Measurements from ENCODE around the gene PTPN14. TPM values are rescaled to one million over a fixed set of nuclear protein-coding genes. Genes with fewer than 3 reads are reported as not detected.

PTPN14 gene
- total and polyA plus RNA-seq, 2 of the 4 experiments (the other 2 are of a cell fraction): 21.5 to 31.7 TPM

- Histone ChIP-seq H4K91ac (ENCODE audit: insufficient read depth, low read depth, low read length) (no peak overlapping the region), H4K8ac (ENCODE audit: low read depth in 2 of 2, low read length in 2 of 2) (no peak overlapping the region), H3K79me1 (ENCODE audit: low read depth in 1 of 2, low read length in 2 of 2) (peaks cover 0 to 12% of the 10 kb centered on the region in 2 experiments; a peak in 1 of 4 replicates), H3K4ac (ENCODE audit: low read depth, low read length) (no peak overlapping the region), H2BK5ac (ENCODE audit: low read depth, low read length, poor library complexity, severe bottlenecking) (no peak overlapping the region), H3K27ac (ENCODE audit: insufficient read depth, low read length) (no peak overlapping the region), H3K18ac (ENCODE audit: low read depth, low read length) (no peak overlapping the region), H3K56ac (ENCODE audit: extremely low read depth, insufficient read depth, low read length) (no peak overlapping the region), H3K36me3 (ENCODE audit: control insufficient read depth, insufficient read depth, low read length) (peaks cover 17% of the 10 kb centered on the region), H2BK20ac (ENCODE audit: low read depth, low read length) (no peak overlapping the region), H3K27me3 (ENCODE audit: control insufficient read depth, insufficient read depth, low read length) (no peaks in the 10 kb centered on the region), H3K4me3 (ENCODE audit: insufficient read depth, low read depth, low read length) (no peak overlapping the region), H3K9me3 (ENCODE audit: control insufficient read depth, insufficient read depth, low read length) (no peaks in the 10 kb centered on the region), H2AK5ac (ENCODE audit: low read depth, low read length) (no peak overlapping the region), H3K23ac (ENCODE audit: low read depth, low read length) (no peak overlapping the region), H2AFZ (replicated peaks; ENCODE audit: low read length, poor library complexity) (no peak overlapping the region), H3K9ac (ENCODE audit: low read depth, low read length) (no peak overlapping the region), H3K14ac (replicated peaks; ENCODE audit: low read depth, low read length) (no peak overlapping the region), H2BK15ac (ENCODE audit: low read depth, low read length) (no peak overlapping the region), H2BK120ac (ENCODE audit: low read depth, low read length) (no peak overlapping the region), H4K5ac (ENCODE audit: low read depth, low read length) (no peak overlapping the region), H2AK9ac (replicated peaks; ENCODE audit: low read depth, low read length, poor library complexity) (no peak overlapping the region), H3K4me1 (ENCODE audit: control insufficient read depth, insufficient read depth, low read length) (peaks cover 3% of the 10 kb centered on the region), H4K20me1 (ENCODE audit: insufficient read depth, low read length) (no peaks in the 10 kb centered on the region), H3K9me1 (ENCODE audit: insufficient read depth, low read length) (peaks cover 8% of the 10 kb centered on the region; the same call in 1 of the 2 replicates), H3K4me2 (ENCODE audit: low read depth, low read length) (no peak overlapping the region)
- in situ Hi-C loops (cut with MboI; ENCODE audit: low sequenced_read_pairs): no loop called here
- CTCF ChIA-PET: interaction anchor here (0.5 kb wide), 1 partner anchor 1199 kb away, joined by 3 read pairs; no protein-coding TSS in a partner anchor
- no peak for TF ChIP-seq FOS (IDR thresholded peaks at IDR 0.05; ENCODE audit: low read depth, low read length)
- TF ChIP-seq BHLHE40 (IDR thresholded peaks at IDR 0.05; ENCODE audit: low read depth, low read length): no peak
- no peak for TF ChIP-seq MAZ (IDR thresholded peaks at IDR 0.05; ENCODE audit: borderline replicate concordance, low read depth, low read length)
- TF ChIP-seq ELK1 (IDR thresholded peaks at IDR 0.05; ENCODE audit: borderline replicate concordance, low read depth, low read length): no peak
- TF ChIP-seq CHD1 (IDR thresholded peaks at IDR 0.05; ENCODE audit: low read depth, low read length): no peak
- TF ChIP-seq POLR2A (IDR thresholded peaks at IDR 0.05; ENCODE audit: low read depth, low read length): no peak
- TF ChIP-seq SMC3 (IDR thresholded peaks at IDR 0.05; ENCODE audit: low read depth, low read length): no peak
- no peak for TF ChIP-seq CTCF (conservative IDR thresholded peaks at IDR 0.05; ENCODE audit: low read depth, low read length)
- TF ChIP-seq CEBPB (IDR thresholded peaks at IDR 0.05; ENCODE audit: low read depth, low read length): no peak
- no peak for TF ChIP-seq USF2 (IDR thresholded peaks at IDR 0.05; ENCODE audit: low read depth, low read length)
- TF ChIP-seq RFX5 (IDR thresholded peaks at IDR 0.05; ENCODE audit: low read depth, low read length): no peak
- TF ChIP-seq NFE2L2 (IDR thresholded peaks at IDR 0.05; ENCODE audit: low read depth, low read length): no peak
- no peak for TF ChIP-seq MXI1 (IDR thresholded peaks at IDR 0.05; ENCODE audit: borderline replicate concordance, low read depth, low read length)
- TF ChIP-seq MAFK (IDR thresholded peaks at IDR 0.05; ENCODE audit: low read depth, low read length): no peak
- BruUV-seq (replicated peaks): no TSS peak
- ATAC-seq (ENCODE audit: low read depth) (no peak), DNase-seq (no peak)
- dilution Hi-C loops (cut with HindIII; ENCODE audit: low sequenced_read_pairs, unreplicated experiment): no loop called here
- POLR2A ChIA-PET (ENCODE audit: unreplicated experiment): no interaction called here
- intact Hi-C loops (cut with micrococcal nuclease): no loop called here
These were observed 208.9 kb downstream of the PTPN14 start for GRCh38 chr1:214342525-214342924.

Data from IMR-90 (cell line).